GM21360 (cell line): ENCODE measurements around the gene TMEM132D.
"Not testable (repeated sequence)": the region's sequence is repeated elsewhere in the genome, so short reads cannot be mapped to it uniquely, and the experiment has no call there.

ENCODE experiments used
- ATAC-seq: cut with Tn5 transposase; IDR thresholded peaks from one replicate; pipeline ENCODE4 v1.9.1; 2021; ENCODE audit warnings: mild to moderate bottlenecking, moderate library complexity; ENCODE audit not compliant: unreplicated experiment

TMEM132D gene

DNA sequence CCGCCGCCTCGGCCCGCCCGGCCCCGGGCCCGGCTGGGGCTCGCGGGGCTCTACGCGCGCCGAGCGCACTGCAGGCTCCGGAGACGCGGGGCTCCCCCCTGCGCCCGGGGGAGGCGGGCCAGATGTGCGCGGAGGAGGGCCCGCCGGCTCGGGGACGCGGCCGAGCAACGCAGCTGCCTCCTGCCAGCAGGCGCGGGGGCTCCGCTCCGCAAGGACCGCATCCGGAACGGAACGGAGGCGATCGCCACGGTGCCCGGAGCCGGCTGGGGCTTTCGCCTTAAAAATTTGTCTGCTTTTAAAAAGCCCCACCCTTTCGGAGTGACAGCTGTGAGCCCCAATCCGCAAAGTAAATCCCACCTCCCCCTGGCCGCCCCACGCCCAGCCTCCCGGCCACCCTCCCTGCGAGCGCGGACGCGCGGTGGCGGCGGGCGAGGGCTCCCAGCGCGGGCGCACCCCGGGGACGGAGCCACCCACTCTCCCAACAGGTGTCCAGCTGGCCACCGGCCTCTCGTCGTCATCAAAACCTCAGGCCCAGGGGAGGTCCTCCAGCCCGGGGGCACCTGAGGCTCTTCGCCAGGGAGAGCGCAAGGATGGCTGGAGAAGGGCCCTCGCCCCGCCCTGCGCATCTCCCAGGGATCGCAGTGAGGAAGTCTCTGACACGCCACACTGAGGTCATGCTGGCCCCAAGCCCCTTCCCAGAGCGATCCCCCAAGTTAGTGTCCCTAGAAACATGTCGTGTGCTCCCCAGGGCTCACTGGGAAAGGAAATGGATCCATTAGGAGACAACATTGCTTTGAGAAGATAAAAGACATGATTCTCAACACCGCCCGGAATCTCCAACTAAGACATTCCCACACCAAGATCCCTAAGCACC lies at the start of gene TMEM132D:
Gene TMEM132D (minus strand): TSS at position 70 of the 874 bp plus-strand sequence.
- ATAC-seq = no peak

DNA sequence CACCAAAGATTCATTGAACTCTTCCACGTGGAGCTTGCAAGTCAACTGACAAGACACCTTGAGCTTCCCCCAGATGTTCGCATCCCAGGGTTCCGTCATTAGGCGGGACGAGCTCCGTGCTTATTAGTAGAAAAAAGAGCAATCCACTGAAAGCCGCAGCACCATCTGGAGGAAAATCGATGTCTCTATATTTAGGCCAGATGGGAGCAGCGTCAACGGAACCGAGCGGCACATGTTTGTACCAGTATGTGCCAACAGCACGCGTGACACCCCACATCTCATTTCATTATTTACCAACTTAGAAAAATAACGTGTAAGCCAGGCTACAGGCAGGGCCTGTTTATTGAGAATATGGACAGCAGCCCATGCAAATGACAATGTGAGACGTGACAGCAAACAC lies 45.8 kb upstream of the TMEM132D start:
- no peak for ATAC-seq

DNA sequence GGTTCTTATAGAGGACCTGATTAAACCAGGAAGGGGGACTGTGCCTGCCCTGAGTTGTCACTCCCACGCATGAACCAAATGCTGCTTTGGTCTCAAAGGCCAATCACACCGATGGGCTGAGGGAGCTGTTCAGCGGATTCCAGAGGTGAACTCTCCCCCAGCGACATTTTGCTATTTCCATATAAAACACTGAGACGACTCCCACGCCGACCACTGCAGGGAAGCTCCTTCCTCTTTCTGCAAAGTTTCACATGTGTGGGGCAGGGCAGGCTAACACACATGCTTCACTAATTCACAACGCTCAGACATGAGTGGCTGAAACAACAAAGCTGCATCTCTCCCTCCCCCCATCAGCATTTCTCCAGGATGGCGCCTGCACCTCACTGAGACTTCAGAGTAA lies 37.8 kb upstream of the TMEM132D start:
- ATAC-seq = no peak

DNA sequence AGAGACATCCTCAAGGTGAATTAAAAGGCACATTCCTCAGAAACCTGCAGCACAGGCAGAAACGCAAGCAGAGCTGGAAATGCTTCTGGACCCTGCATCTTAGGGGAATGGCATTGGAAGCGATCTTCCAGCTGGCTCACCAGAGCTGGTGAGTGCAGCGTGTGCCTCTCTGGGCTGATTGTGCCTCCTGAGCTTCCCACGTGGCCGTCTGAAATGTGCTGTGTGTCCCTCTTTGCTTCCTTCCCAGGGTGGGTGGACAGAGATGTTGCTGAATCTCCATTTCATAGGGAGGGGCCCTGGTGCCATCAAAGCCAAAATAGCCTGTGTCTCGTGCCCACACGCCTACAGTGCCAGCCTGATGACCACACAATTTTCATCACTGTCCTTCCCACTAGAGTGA lies 34.3 kb upstream of the TMEM132D start:
- no peak for ATAC-seq

DNA sequence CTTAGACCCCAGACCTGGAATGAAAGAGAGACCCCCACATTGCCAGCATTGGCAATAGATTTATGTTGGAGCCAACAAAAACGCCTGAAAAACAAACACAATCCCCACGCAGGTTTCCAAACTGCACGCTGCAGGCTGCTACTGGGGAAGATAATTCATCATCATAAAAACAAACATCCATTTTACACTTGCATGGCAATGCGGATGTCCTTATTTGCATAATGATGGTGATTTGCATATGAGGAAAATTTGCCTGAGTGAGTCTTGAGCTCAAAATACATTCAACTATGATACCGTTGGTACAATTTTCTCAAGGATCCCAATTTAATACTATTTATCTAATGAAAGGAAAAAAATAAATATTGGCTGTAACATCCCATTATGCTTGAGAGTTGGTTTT lies 33.6 kb upstream of the TMEM132D start:
- no peak for ATAC-seq

DNA sequence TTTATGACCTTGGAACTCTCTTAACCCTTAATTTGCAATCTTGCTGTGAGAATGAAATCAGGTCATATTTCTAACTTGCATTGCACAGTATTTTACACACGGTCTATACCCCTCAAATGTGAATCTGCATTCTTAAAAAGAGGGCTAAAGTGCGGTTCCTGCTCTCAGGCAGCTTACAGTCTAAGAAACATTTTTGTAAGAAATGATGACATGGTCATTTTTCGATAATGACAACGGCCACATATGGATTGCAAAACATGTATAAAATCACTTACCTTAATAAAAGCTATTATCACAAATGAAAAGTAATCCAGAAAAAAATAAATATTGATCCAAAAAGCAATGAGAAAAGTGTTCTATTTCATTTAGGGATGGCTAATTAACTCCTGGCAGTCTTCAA lies 24.8 kb upstream of the TMEM132D start:
- no peak for ATAC-seq

DNA sequence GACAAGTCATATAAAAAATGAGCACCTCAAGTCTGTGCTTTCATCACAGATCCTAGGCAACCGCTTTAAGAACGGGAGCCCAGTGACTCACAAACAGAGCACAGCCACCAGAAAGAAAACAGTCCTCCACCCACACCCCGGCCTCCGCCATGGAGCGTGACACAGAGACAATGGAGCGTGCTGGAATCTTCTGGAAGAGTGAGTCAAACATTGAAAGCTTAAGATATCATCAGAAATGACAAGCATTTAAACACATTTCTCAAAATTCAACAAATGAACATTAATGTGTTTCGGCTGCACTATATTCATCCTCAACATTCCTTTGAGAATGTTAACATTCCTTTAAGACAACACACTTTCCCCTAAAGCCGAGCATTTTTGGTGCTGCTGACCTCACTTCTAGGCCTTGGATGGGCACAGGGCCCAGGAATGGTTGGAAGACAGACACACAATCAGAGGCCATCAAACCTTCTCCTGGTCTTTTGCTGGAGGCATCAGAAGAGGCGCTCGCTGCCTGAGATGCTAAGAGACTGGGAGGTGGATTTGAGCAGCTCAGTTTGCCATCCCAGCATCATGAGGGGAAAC lies 23.6 kb upstream of the TMEM132D start:
- no peak for ATAC-seq

DNA sequence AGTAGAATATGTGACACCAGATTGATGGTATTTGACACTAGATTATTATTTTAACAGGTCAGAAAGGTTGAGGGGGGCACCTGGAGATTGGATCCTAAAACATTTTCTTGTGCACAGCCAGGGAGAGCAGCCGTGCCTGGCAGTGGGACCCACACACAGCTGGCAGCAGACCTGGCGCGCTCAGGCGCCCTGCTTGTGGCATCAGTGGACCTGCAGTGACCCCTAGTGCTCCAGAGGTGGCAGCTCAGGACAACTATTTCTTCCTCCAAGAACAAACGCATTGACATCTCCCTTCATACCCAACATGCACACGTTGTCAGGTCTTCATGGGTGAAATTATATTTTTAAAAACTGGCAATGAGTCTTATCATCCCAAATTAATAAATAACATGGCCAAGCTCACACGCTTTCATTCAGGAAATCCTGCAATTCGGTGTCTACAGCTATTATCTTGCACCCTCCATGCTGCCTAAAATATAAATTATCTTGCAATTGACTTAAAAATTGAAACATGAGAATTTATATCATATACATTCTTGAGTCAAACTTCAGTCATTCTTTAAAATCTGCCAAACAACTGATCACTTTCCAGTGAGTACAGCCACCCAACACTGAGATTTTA lies 7.7 kb upstream of the TMEM132D start:
- peak; percentile 76 for ATAC-seq

DNA sequence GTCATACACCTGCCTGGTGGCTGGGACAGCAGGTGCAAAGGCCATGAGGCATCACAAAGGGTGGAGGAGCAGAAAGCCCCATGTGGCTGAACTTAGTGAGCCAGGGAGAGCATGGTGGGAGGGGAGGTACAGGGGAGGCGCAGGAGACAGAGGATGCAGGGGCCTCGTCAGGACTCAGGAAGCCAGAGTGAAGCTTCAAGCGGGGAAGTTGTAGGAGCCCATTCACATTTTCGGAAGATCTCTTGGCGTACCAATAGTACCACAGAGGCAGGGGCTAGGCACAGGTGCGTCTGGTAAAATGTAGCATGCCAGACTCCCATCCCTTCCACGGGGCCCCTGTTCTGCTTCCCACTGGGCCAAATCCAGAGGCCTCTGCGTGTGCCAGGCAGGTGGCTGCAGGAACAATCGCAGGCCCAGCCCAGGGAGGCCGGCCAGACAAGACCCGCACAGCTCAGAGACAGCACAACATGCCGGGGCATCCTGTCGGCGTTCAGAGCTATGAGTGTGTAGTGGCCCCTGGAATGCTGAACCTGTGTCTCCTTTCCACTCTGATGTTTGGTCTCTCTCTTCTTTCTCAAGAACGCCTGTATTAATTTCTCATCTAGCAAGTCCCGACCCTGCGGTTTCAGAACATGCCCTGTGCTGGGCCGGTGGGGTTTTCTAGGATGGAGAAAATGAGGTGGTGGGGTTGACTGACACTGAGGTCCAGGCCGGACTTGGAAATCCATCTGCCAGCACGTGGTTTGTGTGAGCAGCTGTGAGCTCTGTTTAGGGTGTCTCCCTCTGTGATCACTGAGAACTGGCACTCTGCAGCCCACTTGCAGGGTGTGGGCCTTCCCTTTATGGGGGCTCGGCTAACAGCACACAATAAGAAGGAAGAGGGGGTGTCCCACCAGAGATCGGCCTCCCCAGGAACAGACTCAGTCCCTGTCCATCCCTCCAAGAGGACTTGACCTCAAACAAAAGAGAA lies 5.5 kb upstream of the TMEM132D start:
- ATAC-seq = no peak

DNA sequence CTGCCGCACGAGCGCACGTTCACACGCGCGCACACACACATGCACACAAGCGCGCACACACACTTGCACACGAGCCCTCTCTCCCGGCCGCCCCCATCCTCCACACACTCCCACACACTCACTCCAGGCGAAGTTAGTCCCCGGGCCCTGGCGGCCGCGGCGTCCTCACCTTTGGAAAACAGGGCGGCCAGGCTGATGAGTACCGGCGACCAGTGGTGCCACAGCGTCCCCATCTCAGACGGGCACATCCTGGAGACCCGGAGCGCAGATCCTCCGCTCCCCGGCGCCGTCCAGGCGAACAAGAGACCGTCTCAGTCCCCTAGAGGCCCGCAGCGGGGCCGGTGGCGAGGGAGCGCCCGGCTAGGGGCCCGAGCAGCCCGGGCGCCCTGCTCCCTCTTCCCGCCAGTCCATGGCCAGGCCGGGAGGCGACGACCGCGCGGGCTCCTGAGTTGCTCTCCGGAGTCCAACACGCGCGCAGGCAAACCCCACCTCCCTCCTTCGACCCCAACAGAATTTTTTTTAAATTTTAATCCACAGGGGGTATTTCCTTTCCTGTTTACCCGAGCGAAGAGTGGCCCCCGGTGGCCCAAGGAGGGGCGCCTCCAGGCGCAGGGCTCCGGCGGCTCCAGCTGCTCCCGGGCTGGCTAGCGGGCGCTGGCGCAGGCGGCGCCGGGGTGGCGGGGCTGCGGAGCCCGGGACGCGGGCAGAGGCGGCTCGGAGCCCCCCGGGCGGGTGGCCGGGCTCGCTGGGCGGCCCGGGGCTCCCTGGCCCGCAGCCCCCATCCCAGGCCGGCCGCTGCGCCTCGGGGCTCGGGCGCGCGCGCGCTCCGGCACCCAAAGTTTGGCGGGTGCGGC lies 506 bp downstream of the TMEM132D start:
- no peak for ATAC-seq

DNA sequence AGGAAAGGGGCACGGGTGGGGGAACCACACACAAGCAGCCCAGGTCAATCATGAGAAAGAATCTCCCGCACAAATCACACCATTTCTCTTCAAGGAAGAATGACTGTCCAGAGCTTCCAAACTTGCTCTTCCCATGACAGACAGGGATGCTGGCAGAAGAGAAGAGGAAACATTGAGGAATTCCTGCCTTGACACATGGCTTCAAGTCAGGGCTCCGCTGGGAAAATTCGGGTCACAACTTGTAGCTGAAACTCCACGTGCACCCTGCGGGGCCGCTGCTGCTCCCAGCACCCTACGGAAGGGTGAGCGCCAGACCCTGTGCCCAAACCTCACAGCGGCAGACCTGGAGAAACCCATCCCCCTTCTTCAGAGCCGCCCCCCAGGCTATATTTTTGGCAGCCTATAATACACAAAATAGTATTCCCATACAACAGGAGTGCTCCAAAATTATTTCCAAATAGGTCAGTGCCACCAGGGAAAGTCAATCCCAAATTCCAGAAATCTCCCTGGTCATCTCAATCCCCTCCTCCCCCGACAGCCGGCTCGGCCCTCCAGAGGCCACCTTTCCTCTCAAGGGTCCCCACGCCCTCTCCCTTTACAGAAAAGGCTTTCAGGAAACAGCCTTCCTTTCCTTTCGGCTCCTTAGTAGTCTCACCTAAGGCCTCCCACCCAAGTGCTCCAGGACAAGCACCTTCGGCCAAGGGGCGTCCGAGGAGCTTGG lies 1.3 kb downstream of the TMEM132D start:
- ATAC-seq = no peak

DNA sequence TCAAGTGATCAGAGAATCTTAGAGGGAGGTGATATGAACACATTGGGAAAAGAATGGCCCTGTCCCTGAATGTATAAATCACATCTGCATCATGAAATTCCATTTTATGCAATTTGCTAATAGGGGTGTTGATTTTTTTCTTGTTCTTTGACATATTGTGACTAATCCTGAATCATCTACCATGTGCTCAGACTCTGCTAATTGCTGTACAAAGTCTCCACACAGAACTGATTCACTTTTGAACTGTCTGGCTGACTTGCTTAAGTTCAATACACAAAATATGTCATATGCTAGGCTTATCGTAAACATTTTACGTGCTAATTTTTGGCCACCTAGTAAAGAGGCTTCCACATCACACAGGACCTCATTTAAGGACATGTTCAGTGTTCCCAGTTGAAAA lies 2.6 kb downstream of the TMEM132D start:
- no peak for ATAC-seq

DNA sequence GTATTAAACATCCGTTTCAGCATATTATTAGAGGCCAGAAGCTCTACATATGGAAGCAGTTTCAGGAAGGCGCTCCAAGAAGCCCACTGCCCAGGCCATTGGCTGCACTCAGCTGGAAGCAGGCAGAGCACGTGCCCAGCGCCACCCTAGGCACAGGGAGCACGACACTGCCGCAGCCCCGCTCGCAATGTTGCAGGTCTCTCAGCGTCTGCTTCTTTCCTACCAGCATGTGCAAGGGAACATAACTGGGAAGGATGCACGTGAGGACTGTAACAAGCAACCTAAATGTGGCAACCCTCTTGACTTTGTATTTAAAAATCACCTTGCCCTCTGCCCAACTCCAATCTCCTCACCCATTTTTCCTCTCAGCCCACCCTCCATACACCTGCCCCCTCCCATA lies 3.5 kb downstream of the TMEM132D start:
- no peak for ATAC-seq

DNA sequence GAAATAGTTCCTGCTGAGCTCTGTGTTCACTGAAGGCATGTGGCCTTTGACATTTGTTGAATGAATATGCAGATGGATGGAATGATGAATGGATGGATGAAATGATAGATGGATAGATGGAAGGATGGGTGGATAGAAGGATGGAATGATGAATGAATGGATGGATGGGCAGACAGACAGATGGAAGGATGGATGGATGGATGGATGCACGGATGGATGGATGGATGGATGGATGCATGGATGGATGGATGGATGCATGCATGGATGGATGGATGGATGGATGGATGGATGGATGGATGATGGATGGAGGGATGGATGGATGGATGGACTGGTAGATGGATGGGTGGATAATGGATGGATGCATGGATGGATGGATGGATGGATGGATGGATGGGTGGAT lies 4.8 kb downstream of the TMEM132D start:
- not testable (repeated sequence) for ATAC-seq

DNA sequence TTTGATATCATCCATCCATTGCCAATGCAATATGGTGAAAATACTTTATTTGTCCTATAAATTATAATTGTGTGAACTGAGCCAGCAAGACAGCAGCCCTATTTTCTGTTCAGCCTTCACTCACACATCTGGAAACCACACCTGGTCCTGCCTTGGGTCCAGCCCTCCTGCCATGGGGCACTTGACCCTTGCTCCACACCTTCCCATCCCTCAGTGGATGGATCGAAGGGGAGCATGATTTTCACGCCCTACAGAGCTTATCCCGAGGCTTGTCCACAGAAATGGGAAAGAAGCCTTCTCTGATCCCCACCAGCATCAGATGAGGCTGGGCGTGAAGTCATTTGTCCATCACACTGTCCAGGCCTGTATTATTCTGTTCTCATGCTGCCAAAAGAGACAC lies 10.1 kb downstream of the TMEM132D start:
- ATAC-seq = no peak

DNA sequence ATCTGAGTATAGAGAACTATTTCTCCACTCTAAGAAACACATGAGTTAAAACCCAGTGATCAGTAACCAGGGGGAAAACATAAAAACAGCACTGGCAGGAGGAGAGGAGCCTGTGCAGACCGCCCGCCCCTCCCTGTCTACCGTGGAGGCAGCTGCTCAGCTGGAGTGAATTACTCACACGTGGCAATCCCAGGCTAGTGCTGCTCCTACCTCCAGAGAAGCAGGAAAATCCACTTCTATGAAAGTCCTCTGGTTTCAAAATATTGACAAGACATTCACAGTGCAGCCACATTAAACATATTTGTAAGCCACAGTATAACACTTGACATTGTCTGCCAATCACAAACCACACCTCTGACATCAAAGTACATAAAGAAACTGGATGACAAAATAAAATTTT lies 16.7 kb downstream of the TMEM132D start:
- no peak for ATAC-seq

DNA sequence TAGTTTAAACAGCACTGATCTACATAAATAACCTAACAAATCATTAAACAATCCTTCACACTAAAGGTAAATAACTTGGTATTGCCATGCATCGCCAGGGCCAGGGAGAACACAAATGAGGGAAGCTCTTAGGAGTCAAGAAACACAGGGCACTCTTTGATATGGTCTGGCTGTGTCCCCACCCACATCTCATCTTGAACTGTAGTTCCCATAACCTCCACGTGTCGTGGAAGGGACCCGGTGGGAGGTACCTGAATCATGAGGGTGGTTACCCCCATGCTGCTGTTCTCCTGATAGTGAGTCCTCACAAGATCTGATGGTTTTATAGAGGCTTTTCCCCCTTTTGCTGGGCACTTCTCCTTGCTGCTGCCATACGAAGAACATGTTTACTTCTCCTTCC lies 17.3 kb downstream of the TMEM132D start:
- ATAC-seq = no peak

DNA sequence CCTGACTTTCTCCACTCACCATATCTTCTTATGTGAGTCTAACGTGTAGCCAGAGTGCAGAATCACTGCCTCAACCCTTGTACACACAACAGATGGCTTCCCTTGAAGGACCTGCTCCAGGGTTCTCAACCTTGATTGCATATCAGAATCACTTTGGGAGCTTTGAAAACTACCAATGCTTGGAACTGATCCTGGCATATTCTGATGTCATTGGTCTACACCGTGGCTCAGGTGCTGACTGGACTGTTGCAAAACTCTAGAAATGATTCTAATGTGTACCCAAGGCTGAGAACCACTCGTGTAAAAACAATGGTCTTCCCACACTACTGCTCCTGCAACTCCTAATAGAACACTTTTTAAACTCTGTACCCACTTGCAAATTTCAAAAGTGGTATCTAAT lies 18.5 kb downstream of the TMEM132D start:
- no peak for ATAC-seq

DNA sequence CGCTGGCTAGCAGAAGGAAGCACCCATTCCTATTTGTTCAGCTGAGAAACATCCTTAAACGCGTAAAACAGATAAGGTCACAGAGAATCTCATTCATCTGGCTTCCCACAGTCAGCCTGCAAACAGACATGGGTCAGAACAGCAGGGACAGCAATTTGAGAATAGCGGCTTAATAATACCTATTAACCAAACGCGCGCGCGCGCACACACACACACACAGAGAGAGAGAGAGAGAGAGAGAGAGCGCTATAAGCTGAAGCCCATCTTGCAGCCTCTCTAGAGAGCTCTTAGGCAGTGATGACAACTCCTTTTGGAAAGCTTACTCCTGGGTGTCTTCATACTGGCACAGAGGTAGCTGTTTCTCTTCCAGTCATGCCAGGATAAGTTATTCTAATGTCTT lies 26.4 kb downstream of the TMEM132D start:
- ATAC-seq = no peak
